Kidney epithelial cell (primary cell): ENCODE results near the gene PTPRJ. TPM values are rescaled to one million over a fixed set of nuclear protein-coding genes. Genes with fewer than 3 reads are reported as not detected.
"Not testable (repeated sequence)": the region's sequence is repeated elsewhere in the genome, so short reads cannot be mapped to it uniquely, and the experiment has no call there.

Source experiments
- DNase-seq: peaks from one replicate; pipeline ENCODE4 v3.0.0-alpha.2; 2010; ENCODE audit warnings: low read depth
- H3K27me3 ChIP-seq: 2 replicates; pipeline ENCODE4 v1.6.0; 2011; ENCODE audit warnings: low read length; ENCODE audit not compliant: control insufficient read depth, insufficient read depth
- H3K36me3 ChIP-seq: 2 replicates; pipeline ENCODE4 v1.5.1; 2011; ENCODE audit warnings: low read length; ENCODE audit not compliant: control insufficient read depth, insufficient read depth
- H3K4me3 ChIP-seq: 2 replicates; pipeline ENCODE4 v1.5.1; 2011; ENCODE audit warnings: low read depth, mild to moderate bottlenecking, control low read depth, low read length
- total RNA-seq: library from RNA; depleted of rRNA; stranded (reverse); fragments of >200 nt; gene quantifications from 2 replicates; pipeline ENCODE4 v1.2.3, GENCODE V29; 2015
- TF ChIP-seq, protein P1 (sequence below): IDR thresholded peaks from 2 replicates; pipeline ENCODE4 v1.5.1; 2011; ENCODE audit warnings: mild to moderate bottlenecking, moderate library complexity, low read length, control low read depth, inconsistent platforms; ENCODE audit not compliant: insufficient read depth, poor library complexity, severe bottlenecking

PTPRJ gene
- total RNA-seq, 1 donor from 2014 or later, result 42.3 TPM

DNA sequence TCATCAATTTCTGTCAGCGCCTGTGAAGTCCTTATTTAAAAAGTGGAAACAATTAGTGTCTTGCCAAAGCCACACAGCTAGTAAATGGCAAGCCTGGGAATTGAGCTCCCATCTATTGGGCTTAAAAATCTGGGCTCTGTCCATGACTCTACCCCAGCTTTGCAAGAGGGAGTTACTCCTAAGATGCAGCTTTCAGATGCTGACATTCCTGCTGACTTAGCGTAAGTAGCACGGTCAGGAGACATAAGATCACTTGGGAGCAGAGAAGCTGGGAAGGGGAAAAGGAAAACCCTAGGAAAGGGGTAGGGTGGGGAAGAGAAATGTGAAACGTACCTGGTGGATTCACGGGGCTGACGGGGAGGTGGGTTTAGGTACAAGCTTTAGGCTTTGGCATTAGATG, 200.3 kb downstream of the PTPRJ start:
- TF ChIP-seq, protein P1, sequence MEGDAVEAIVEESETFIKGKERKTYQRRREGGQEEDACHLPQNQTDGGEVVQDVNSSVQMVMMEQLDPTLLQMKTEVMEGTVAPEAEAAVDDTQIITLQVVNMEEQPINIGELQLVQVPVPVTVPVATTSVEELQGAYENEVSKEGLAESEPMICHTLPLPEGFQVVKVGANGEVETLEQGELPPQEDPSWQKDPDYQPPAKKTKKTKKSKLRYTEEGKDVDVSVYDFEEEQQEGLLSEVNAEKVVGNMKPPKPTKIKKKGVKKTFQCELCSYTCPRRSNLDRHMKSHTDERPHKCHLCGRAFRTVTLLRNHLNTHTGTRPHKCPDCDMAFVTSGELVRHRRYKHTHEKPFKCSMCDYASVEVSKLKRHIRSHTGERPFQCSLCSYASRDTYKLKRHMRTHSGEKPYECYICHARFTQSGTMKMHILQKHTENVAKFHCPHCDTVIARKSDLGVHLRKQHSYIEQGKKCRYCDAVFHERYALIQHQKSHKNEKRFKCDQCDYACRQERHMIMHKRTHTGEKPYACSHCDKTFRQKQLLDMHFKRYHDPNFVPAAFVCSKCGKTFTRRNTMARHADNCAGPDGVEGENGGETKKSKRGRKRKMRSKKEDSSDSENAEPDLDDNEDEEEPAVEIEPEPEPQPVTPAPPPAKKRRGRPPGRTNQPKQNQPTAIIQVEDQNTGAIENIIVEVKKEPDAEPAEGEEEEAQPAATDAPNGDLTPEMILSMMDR, result no peak
- DNase-seq, result no peak
- no peak overlapping the region for H3K4me3 ChIP-seq

DNA sequence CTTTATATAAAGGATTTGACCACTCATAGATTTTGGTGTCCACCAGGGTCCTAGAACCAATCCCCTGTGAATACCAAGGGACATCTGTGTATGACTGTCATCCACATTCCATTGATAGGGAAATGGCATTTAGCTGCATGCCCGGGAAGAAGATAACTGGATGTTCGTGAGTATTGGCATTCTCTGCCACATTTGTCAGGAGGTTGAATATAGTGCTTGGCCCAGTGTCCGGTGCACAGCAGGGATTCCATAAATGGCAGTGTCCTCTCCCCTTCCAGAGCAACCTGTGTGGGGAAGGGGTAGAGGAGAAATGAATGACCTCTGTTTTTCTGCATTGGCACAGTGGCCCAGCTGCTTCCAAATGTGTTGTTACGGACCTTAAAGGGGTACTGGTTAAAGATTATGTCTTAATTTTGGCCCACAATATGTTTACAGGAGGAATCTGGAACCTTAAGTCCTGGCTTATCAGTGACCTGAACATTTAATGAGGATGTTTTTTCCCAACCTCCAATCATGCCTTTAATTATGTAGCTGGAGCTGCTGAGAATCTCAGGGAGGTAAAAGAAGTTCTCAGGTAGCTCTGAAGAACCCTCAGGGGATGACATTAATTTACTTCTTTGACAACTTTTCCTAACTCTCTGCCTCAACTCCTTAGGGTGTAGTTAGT, 202.6 kb downstream of the PTPRJ start:
- Histone ChIP-seq H3K4me3 (no peak overlapping the region), H3K36me3 (no peaks in the 10 kb centered on the region), H3K27me3 (no peaks in the 10 kb centered on the region)
- no peak for DNase-seq
- TF ChIP-seq, protein P1, result no peak

More for the DNA sequence above, 200.3 kb downstream of the PTPRJ start:
- Histone ChIP-seq H3K36me3 (no peaks in the 10 kb centered on the region), H3K27me3 (no peaks in the 10 kb centered on the region)

DNA sequence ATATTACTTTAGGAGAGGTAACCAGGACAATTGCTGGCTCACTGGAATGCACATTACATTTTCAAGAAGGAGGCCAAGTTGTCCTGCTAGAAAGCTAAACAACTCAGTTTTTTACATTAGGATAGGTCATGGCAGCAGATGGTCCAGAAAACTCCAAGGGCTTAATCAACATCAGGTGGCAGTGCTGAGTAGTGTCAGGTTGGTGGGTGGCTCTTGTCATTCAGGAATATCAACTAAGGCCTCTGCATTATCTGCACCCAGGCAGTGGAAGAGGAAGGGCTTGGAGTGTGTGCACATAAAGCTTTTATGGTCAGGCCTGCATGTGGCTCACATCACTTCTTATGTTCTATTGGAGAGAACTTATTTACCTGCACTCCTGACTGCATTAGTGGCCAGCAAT, 204.1 kb downstream of the PTPRJ start:
- Histone ChIP-seq H3K36me3 (no peaks in the 10 kb centered on the region), H3K27me3 (no peaks in the 10 kb centered on the region), H3K4me3 (no peak overlapping the region)
- DNase-seq, result no peak
- TF ChIP-seq, protein P1, result no peak

DNA sequence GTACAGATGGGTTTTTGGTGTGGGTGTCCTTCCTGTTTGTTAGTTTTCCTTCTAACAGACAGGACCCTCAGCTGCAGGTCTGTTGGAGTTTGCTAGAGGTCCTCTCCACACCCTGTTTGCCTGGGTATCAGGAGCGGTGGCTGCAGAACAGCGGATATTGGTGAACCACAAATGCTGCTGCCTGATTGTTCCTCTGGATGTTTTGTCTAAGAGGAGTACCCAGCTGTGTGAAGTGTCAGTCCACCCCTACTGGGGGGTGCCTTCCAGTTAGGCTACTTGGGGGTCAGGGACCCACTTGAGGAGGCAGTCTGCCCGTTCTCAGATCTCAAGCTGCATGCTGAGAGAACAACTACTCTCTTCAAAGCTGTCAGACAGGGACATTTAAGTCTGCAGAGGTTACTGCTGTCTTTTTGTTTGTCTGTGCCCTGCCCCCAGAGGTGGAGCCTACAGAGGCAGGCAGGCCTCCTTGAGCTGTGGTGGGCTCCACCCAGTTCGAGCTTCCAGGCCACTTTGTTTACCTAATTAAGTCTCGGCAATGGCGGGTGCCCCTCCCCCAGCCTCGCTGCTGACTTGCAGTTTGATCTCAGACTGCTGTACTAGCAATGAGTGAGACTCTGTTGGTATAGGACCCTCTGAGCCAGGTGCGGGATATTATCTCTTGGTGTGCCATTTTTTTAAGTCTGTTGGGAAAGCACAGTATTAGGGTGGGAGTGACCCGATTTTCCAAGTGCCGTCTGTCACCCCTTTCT, 210.7 kb downstream of the PTPRJ start:
- H3K27me3 ChIP-seq, H3K36me3 ChIP-seq, DNase-seq, H3K4me3 ChIP-seq: not testable (repeated sequence)

DNA sequence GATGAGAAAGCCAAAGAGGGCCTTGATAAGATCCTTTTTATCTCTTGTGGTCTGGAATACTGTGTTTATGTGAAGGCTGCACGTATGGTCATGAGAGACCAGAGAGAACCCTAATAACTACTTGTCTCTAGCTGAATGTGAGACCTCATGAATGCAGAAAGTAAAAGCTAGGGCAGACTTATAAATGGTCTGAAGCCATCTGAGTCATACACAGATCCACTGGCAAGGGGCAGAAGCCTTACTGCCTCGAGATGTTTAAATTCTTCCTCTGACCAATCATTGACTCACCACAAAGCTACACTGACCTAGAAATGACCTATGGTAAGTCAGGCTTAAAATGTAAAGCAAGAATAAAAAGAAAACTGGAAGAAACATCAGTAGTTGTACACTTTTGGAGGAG, 213.5 kb downstream of the PTPRJ start:
- no peak for DNase-seq
- TF ChIP-seq, protein P1, result no peak
- Histone ChIP-seq H3K27me3 (no peaks in the 10 kb centered on the region), H3K36me3 (no peaks in the 10 kb centered on the region), H3K4me3 (no peak overlapping the region)

DNA sequence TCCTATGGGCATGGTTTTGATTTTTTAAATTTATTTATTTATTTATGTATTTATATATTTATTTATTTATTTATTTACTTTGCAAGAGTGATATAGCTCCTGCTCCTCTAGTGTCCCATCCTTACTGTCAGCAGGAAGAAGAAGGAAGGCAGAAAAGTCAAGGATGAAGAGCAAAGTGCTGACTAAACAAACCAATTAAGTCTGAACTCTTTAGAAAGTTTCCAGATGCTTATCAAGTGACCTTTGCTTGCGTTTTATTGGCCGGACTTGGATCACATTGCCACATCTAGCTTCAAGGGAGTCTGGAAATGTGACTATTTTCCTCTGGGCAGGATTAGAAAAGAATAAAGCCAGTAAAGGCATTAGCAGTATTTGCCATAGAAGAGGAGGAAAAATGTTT, 227.5 kb downstream of the PTPRJ start:
- no peak for DNase-seq
- H3K4me3 ChIP-seq, result no peak overlapping the region
- TF ChIP-seq, protein P1, result no peak
- no peaks in the 10 kb centered on the region for H3K36me3 ChIP-seq
- H3K27me3 ChIP-seq, result no peaks in the 10 kb centered on the region
